HG03045 (cell line): ENCODE data around the gene SOX5.
"Not testable (repeated sequence)": the region's sequence is repeated elsewhere in the genome, so short reads cannot be mapped to it uniquely, and the experiment has no call there.

Experiments
- ATAC-seq: cut with Tn5 transposase; IDR thresholded peaks from one replicate; pipeline ENCODE4 v1.9.1; 2021; ENCODE audit warnings: mild to moderate bottlenecking, moderate library complexity; ENCODE audit not compliant: unreplicated experiment

SOX5 gene

GRCh38 chr12:23911574-23911973, 37.9 kb downstream of the SOX5 start:
- no peak for ATAC-seq

GRCh38 chr12:23909551-23909950, 39.9 kb downstream of the SOX5 start:
- ATAC-seq: no peak

GRCh38 chr12:23906329-23906728, 43.1 kb downstream of the SOX5 start:
- ATAC-seq: no peak

GRCh38 chr12:23899434-23899833, 50.0 kb downstream of the SOX5 start:
- no peak for ATAC-seq

GRCh38 chr12:23898121-23898520, 51.3 kb downstream of the SOX5 start:
- no peak for ATAC-seq

- no peak for ATAC-seq
These were observed 53.7 kb downstream of the SOX5 start for GRCh38 chr12:23895792-23896218.

- no peak for ATAC-seq
These were observed 55.9 kb downstream of the SOX5 start for GRCh38 chr12:23893611-23894010.

GRCh38 chr12:23891115-23891514, 58.4 kb downstream of the SOX5 start:
- no peak for ATAC-seq

- no peak for ATAC-seq
These were observed 60.4 kb downstream of the SOX5 start for GRCh38 chr12:23889069-23889440.

GRCh38 chr12:23888396-23889068, 60.9 kb downstream of the SOX5 start:
- no peak for ATAC-seq

- no peak for ATAC-seq
These were observed 62.2 kb downstream of the SOX5 start for GRCh38 chr12:23887055-23887835.

- ATAC-seq: no peak
These were observed 64.1 kb downstream of the SOX5 start for GRCh38 chr12:23885394-23885793.

GRCh38 chr12:23884909-23885308, 64.6 kb downstream of the SOX5 start:
- ATAC-seq: no peak

GRCh38 chr12:23880988-23881387, 68.5 kb downstream of the SOX5 start:
- ATAC-seq: no peak

GRCh38 chr12:23876618-23877017, 72.9 kb downstream of the SOX5 start:
- not testable (repeated sequence) for ATAC-seq

- ATAC-seq: no peak
These were observed 81.7 kb downstream of the SOX5 start for GRCh38 chr12:23867794-23868193.

GRCh38 chr12:23862701-23863100, 86.8 kb downstream of the SOX5 start:
- ATAC-seq: no peak

GRCh38 chr12:23860019-23860418, 89.5 kb downstream of the SOX5 start:
- no peak for ATAC-seq

GRCh38 chr12:23857178-23857577, 92.3 kb downstream of the SOX5 start:
- no peak for ATAC-seq

- ATAC-seq: no peak
These were observed 93.7 kb downstream of the SOX5 start for GRCh38 chr12:23855813-23856212.

GRCh38 chr12:23854598-23854997, 94.9 kb downstream of the SOX5 start:
- no peak for ATAC-seq

GRCh38 chr12:23853640-23854039, 95.8 kb downstream of the SOX5 start:
- no peak for ATAC-seq
